ENCODE data around the gene CBL. TPM values are rescaled to one million over a fixed set of nuclear protein-coding genes. Genes with fewer than 3 reads are reported as not detected.

The CBL gene
- total and polyA plus RNA-seq, 2 experiments from 2014 or later: 31.6 to 67.6 TPM

- H4K20me1 ChIP-seq (replicated peaks; ENCODE audit: insufficient read depth): peaks cover 51% of the 10 kb centered on the region
- peaks cover 15% of the 10 kb centered on the region for H3K4me1 ChIP-seq (ENCODE audit: insufficient read depth)
- Mint-ChIP-seq H3K4me1 (peaks cover 15% of the 10 kb centered on the region), H3K36me3 (ENCODE audit: low read depth) (no peaks in the 10 kb centered on the region), H3K27ac (no peak overlapping the region), H3K9me3 (no peaks in the 10 kb centered on the region), H3K4me3 (no peak overlapping the region), H3K27me3 (ENCODE audit: insufficient read depth, low read depth, poor library complexity) (no peaks in the 10 kb centered on the region)
- DNase-seq (ENCODE audit: low spot score) (no peak), ATAC-seq (no peak)
- H3K36me3 ChIP-seq (ENCODE audit: insufficient read depth): no peaks in the 10 kb centered on the region
- no peaks in the 10 kb centered on the region for H3F3A ChIP-seq (replicated peaks; ENCODE audit: low read depth)
- H3K9me2 ChIP-seq (ENCODE audit: insufficient read depth): no peaks in the 10 kb centered on the region
- peaks cover 100% of the 10 kb centered on the region for H3K79me2 ChIP-seq (replicated peaks; ENCODE audit: insufficient read depth)
- TF ChIP-seq EZH2 (IDR thresholded peaks at IDR 0.05; ENCODE audit: low read depth, unreplicated experiment) (no peak), POLR2AphosphoS5 (IDR thresholded peaks at IDR 0.05; ENCODE audit: low read depth) (no peak), ZNF462 (CRISPR knock-in tag; IDR thresholded peaks at IDR 0.05) (no peak), ZNF114 (CRISPR knock-in tag; IDR thresholded peaks at IDR 0.05) (no peak), ZNF331 (CRISPR knock-in tag; IDR thresholded peaks at IDR 0.05; ENCODE audit: low read depth) (no peak)
- TF ChIP-seq, protein P1, sequence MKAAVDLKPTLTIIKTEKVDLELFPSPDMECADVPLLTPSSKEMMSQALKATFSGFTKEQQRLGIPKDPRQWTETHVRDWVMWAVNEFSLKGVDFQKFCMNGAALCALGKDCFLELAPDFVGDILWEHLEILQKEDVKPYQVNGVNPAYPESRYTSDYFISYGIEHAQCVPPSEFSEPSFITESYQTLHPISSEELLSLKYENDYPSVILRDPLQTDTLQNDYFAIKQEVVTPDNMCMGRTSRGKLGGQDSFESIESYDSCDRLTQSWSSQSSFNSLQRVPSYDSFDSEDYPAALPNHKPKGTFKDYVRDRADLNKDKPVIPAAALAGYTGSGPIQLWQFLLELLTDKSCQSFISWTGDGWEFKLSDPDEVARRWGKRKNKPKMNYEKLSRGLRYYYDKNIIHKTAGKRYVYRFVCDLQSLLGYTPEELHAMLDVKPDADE (IDR thresholded peaks at IDR 0.05): no peak
- TF ChIP-seq, protein P2, sequence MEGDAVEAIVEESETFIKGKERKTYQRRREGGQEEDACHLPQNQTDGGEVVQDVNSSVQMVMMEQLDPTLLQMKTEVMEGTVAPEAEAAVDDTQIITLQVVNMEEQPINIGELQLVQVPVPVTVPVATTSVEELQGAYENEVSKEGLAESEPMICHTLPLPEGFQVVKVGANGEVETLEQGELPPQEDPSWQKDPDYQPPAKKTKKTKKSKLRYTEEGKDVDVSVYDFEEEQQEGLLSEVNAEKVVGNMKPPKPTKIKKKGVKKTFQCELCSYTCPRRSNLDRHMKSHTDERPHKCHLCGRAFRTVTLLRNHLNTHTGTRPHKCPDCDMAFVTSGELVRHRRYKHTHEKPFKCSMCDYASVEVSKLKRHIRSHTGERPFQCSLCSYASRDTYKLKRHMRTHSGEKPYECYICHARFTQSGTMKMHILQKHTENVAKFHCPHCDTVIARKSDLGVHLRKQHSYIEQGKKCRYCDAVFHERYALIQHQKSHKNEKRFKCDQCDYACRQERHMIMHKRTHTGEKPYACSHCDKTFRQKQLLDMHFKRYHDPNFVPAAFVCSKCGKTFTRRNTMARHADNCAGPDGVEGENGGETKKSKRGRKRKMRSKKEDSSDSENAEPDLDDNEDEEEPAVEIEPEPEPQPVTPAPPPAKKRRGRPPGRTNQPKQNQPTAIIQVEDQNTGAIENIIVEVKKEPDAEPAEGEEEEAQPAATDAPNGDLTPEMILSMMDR (conservative IDR thresholded peaks at IDR 0.05; ENCODE audit: low read depth in 2 of 2): no peak
- H3K27me3 ChIP-seq (ENCODE audit: insufficient read depth): no peaks in the 10 kb centered on the region
- H2AFZ ChIP-seq: no peak overlapping the region
- H3K4me2 ChIP-seq: no peak overlapping the region
- no peak overlapping the region for H3K27ac ChIP-seq (ENCODE audit: low read depth)
- no peak overlapping the region for H3K4me3 ChIP-seq
These were observed 56.7 kb downstream of the CBL start for GRCh38 chr11:119262668-119263351.

All from GM23338 (cell line).